Pons (tissue), 1 donor: ENCODE measurements around the gene RAET1G.
"Not testable (repeated sequence)": the region's sequence is repeated elsewhere in the genome, so short reads cannot be mapped to it uniquely, and the experiment has no call there.

Source experiments
- DNase-seq: peaks from one replicate; pipeline ENCODE4 v3.0.0-alpha.2; 2016; ENCODE audit warnings: low spot score

The RAET1G gene, protein sequence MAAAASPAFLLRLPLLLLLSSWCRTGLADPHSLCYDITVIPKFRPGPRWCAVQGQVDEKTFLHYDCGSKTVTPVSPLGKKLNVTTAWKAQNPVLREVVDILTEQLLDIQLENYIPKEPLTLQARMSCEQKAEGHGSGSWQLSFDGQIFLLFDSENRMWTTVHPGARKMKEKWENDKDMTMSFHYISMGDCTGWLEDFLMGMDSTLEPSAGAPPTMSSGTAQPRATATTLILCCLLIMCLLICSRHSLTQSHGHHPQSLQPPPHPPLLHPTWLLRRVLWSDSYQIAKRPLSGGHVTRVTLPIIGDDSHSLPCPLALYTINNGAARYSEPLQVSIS

DNA sequence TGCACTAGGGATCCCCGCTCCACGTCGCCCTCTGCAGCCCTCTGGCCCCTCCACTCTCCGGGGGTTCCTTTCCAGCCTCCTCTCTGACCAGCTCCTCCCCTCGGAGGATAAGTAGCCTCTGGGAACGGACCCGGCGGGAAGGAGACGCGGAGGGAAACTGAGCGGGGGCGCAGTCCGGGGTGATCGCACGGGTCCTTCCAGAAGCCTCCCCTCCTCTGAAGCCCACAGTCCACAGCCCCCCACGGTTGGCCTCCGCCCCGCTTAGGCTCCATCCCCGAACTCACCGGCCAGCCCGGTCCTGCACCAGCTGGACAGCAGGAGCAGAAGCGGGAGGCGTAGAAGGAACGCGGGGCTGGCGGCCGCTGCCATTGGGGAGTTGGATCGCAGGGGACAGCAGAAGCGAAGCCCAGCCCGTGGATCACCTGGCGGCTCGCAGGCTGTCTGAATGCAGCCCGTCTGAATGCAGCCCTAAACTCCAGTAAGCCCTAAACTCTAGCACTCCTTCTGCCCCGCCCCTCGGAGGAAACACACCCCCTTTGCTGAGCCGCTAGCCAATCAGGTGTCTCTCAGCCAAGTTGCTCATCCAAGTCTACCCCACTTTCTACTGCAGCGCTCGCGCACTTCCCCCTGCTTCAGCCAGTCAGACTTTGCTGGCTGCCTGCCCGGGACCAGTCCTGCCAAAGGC lies at the start of gene RAET1G:
Gene RAET1G, minus strand, starts transcription at position 480 of the 685 bp plus-strand sequence. Its CDS starts 111 bp downstream, at position 369.
- DNase-seq, result peak; percentile 85

DNA sequence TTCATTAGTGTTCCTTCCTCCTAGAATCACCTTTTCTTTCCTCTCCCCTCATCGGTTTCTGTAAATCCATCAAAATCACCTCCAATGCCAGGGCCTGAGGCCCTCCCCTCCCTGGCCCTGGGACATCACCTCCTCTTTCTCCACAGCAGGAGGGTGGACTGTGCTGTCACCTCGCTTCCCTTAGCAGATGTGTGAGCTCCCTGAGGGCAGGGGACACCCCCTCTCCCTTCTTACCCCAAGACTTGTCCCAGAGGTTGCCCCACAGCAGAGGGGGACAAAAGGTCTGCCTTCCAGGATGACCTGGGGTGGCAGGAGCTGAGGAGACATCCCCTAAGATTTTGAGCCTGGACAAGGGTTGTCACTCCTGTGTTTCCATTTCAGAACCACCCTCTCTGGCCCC lies 46.7 kb upstream of the RAET1G start:
- no peak for DNase-seq

DNA sequence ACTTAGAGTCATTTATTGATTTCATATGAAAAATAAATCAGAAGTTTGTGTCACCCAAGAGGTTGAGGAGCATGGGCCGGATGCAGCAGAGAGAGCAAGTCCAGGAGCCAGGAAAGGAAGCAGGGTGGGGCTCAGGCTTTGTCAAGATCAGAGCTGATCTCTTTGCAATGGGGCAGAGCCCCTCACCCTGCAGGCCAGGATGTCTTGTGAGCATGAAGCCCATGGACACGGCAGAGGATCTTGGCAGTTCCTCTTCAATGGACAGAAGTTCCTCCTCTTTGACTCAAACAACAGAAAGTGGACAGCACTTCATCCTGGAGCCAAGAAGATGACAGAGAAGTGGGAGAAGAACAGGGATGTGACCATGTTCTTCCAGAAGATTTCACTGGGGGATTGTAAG lies 46.0 kb upstream of the RAET1G start:
- not testable (repeated sequence) for DNase-seq

DNA sequence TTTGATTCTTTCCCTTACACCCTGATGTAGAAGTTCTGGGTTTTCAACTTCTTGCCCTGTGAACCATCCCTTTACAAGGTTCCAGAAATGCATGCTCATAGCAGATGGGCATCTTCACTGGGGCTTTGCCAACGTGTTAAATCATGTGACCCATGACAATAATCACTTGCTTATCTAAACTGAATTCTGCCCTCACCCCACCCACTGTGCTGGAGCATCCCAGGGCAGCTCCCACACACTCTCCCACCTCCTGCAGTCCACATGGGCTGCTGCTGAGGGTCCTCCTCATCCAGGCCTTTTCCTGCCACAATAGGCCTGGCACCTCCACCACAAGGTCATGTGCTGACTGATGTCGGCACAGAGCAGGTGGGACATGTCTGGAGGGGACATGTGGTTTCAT lies 45.1 kb upstream of the RAET1G start:
- not testable (repeated sequence) for DNase-seq

DNA sequence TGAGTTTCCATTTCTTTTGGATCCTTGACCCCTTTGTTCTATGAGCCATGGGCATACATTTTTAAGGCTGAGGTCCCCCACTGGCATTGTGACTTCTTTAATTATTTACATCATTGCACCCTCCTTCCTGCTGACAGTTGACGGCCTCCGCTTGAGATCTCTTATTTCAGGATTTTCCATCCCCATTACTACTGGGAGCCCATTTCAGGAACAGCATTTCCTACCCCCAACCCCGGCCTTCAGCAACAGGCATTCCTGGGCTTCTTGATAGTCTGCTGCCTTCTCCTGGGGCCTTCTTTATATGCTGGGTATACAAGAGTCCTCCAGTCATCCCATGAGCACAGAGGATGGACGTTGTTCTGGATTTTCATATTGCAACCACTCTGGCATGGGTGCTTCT lies 44.7 kb upstream of the RAET1G start:
- DNase-seq, result no peak

DNA sequence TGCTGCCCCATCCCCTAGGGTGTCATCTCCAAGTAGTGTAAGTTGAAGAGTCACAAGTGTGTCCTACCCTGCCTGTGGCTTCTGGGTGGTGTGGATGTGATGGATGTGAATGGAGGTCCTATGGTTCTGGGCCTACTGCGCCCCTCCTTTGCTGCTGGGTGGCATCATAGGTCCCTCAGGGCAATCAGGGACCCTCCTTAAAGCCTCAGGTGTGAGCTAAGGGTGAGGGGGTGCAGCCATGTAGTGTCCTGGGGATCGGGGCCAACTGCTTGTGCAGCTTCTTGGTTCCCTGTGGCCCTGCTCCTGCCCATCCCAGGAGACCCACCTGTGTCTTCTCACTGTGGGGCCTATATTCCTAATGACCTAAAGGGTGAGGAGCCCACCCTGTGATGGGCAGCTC lies 43.4 kb upstream of the RAET1G start:
- not testable (repeated sequence) for DNase-seq

DNA sequence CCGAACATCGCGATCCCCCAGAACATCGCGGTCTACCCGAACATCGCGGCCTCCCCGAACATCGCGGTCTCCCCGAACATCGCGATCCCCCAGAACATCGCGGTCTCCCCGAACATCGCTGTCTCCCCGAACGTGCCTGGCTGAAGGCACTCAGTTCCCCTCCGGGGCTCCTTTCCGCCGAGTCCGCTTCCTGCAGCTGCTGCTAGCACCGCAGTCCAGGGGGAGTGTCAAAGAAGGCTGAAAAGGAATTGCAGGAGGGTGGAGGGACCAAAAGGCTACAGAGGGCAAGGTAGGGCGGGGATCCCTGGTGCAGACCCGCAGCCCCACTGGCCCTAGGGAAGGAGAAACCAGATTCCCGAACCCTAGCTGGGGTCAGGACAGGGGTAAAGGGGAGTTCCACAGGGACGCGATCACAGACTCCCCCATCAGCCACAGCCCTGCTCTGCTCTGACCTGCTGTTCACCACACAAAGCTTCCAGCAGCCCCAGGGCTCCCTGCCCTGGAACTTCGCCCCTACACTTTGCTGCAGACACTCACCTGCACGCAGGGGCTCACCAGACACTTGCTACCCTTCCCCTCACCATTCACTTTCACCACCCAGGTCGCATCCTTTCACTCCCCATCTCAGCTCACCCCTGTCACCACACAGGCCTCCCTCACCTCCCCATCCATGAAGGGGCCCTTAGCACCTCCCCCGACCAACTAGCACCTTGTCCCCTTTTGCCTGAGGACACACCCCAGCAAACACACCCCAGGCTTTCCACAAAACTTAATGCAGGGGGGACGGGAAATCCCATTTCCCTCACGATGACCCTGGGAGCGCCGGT lies 42.5 kb upstream of the RAET1G start:
- DNase-seq, result no peak

DNA sequence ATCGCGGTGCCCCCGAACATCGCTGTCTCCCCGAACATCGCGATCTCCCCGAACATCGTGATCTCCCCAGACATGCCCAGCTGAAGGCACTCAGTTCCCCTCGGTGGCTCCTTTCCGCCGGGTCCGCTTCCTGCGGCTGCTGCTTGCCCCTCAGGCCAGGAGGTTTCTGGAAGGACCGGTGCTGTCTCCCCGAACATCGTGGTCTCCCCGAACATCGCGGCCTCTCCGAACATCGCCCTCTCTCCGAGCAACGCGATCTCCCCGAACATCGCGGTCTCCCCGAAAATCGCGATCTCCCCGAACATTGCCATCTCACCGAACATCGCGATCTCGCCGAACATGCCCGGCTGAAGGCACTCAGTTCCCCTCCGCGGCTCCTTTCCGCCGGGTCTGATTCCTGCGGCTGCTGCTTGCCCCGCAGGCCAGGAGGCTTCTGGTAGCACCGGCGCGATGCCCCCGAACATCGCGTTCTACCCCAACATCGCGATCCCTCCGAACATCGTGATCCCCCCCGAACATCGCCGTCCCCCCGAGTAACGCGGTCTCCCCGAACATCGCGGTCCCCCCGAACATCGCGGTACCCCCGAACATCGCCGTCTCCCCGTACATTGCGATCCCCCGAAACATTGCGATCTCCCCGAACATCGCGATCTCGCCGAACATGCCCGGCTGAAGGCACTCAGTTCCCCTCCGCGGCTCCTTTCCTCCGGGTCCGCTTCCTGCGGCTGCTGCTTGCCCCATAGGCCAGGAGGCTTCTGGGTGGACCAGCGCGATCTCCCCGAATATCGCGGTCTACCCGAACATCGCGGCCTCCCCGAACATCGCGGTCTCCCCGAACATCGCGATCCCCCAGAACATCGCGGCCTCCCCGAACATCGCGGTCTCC lies 41.6 kb upstream of the RAET1G start:
- DNase-seq, result no peak

DNA sequence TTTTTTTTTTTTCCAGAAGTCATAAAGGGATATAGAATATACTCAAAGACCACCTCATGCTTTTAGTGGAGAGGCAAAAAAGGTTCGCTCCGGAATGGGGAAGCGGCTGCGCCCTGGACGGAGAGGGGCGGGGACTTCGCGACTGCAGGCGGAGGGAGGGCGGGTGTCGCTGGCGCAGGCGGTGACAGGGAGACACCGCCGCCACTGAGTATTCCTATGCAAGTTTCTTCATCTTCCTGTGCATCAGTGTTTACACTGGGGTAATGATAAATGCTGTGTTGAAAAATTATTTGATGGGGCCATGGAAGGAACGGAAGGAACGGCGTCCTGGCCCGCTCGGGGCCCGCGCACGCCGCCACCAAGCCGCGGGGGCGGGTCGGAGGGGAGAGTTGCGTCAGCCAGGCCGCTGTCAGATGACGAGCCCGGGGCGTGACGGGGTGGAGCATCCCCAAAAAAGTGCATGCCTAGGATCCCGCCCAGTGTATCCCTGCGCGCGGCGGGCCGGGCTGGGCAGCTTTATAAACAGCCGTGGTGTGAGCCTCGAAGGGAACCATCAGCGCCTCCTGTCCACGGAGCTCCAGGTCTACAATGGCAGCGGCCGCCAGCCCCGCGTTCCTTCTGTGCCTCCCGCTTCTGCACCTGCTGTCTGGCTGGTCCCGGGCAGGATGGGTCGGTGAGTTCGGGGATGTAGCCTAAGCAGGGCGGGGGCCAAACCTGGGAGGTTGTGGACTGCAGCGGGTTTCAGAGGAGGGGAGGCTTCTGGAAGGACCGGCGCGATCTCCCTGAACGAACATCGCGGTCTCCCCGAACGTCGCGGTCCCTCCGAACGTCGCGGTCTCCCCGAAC lies 40.8 kb upstream of the RAET1G start, which contains the start of gene ULBP1:
Gene ULBP1, plus strand, starts transcription at position 482 of the 846 bp plus-strand sequence. Its CDS starts 107 bp downstream, at position 589.
- DNase-seq, result peak; percentile 15

DNA sequence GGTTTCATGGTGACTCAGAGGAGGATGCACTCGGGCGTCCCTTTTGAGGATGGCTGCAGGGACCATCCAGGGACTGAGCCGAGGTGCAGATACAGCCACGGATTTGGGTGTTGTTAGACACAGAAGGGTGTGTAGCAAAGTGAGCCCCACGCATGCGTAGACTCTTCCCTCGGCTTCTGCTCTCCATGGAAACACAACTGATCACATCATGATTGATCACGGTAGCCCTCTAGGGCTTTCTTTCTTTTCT lies 40.2 kb upstream of the RAET1G start:
- DNase-seq, result no peak

DNA sequence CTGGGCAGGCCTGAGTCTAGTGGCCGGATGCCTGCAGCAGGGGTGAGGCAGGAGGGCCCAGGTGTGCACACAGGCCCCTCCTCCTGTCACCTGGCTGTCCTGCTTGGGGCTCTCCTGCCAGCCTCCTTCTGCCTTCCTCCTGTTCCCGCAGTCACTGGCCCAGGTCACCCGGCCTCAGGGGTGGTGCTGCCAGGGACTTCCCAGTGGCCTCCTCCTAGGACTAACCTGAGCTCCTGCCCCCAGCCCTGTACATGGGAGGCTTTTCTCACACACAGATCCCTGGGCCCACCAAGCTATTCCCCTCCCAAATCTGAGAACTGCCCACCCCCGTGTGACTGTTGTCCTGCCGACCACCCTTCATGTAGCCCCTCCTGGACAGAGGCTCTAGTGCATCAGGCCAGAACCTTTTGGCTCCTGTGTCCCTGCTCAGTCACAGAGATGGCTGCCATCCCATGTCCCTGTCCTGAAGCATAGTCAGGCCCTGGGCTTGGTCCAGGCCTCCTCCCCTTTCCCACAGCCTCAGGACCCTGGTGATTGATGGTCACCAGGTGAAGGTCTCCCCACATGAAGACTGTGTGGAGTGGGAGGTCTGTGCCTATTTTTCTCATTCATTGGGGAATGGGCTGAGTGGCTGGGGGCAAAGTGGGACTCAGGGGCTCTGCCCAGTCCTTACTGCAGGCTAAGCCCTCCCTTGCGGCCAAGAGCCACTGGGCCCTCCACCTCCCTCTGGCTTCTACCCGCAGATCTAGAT lies 39.7 kb upstream of the RAET1G start:
- DNase-seq, result no peak

DNA sequence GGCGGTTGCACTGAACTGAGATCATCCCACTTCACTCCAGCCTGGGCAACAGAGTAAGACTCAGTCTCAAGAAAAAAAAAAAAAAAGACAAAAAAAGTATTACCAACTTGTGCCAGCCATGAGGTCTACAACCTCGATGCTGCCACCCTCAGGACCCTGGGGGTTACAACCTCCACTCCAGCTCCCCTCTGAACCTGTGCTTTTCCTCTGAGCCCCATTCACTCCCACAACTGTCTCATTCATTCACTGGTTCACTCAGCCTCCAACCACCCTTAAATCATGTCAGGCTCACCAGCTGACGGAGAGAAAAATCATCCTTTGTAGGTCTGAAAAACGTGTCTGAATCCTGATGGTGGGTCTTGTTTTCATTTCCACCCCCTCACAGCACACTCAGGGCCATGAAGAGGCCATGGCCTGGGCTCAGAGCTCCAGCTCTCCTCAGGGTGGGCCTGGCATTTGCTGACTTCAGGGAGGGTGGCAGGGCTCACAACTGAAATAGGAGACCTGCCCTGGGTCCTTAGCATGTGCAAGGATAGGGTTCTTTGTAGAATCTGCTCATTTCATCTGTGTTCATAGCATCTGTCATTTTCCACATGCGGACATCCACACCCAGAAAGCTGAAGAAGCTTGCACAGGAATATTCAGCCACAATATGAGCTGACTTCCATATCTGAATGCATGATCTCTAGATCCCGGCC lies 39.0 kb upstream of the RAET1G start:
- DNase-seq, result no peak

DNA sequence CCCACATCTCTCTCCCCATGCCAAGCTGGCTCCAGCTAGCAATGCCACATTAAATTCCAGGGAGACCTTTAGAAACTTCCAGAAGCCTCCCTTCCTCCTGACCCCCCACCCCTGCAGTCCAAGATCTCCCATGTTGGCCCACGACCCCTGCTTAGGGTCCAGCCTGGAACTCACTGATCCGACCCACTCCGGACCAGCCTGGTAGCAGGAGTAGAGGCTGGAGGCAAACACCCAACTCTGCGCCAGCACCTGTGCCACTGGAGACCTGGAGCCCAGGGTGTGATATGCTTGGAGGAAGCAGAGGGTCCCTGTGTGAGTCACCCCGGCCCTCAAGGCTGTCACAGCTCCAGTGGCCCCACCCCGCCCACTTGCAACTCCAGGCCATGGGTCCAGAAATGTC lies 37.6 kb upstream of the RAET1G start:
- DNase-seq, result no peak

DNA sequence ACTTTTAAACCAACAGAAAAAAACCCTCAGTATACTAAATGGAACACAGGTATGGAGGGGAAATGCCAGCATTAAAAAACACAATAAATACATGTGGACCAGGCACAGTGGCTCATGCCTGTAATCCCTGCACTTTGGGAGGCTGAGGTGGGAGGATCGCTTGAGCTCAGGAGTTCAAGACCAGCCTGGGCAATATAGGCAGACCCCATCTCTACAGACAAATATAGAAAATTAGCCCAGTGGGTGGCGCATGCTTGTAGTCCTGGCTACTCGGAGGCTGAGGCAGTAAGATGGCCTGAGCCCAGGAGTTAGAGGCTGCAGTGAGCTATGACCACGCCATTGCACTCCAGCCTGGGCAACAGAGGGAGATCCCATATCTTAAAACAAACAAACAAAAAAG lies 36.9 kb upstream of the RAET1G start:
- not testable (repeated sequence) for DNase-seq

DNA sequence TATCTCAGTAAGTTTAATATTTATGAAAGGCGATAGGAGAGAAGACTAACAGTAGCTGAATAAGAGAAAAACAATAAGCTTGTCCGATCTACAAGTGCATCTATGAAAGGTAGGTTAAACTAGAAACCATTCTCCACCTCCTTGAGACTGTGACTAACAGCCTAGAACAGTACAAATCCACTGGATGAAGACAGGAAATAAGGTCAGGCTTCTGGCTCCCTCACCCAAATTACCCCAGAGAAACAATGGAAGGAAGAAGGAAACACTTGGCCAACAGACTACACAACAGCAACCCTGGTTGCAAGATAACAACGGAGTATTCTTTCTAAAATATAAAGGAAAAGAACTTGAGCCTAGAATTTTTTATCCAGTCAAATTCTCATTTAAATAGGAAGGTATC lies 35.2 kb upstream of the RAET1G start:
- DNase-seq, result not testable (repeated sequence)

DNA sequence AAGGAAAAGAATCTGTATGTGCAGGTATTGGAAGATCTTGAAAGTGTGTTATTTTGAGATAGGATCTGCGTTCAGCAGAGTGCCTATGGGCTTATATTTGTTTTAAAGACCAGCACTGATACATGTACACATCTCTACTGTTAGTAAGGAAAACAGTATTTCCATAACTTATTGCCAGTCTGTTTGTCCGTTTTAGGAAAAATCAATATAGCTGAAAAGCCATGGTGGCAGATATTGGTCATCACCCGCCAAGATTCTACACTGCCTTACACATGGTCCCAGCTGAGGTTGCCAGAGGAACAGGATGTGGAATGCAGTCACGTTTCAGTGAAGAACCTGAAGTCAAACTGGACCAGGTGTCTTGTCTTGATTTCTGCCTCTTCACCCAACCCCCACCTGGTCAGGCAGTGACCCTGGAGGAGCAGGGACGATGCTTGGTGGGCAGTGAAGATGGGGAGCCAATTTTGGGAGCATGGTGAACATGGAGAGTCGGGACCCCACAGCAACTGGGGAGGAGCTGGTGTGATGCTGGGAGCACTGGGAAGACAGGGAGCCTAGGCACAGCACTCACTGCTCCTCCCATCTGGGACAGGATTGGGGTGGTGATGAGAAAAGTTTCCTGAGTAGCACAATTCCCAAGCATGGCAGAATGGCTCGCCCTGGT lies 32.9 kb upstream of the RAET1G start:
- DNase-seq, result not testable (repeated sequence)

DNA sequence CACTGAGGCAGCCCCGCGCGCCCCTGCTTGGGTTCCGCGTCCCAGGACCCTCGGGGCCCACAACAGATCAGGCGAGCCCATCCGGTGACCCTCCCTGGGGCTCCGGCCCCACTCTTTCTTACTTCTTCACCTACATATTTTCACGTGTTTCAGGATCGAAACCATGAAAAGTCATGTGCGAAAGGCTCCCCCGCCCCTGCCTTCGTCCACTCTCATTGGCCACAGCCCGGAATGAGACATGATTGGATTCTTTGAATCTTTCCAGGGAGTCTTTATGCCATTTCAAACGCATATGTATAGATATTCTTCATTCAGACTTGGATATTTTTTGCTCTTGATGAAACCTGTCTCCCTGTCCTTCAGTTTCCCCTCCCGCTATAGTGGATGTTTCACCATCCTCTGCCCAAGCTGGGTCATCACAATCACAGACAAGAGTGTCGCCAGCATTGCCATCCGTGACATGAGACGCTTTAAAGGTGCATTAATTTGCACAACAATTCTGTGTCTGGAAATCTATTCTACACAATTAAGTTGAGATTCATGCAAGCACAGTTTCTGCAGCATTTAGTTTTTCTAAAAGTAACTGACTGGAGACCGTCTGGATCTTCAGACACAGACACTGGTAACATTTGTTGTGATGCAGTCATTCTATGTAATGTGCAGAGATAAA lies 32.2 kb upstream of the RAET1G start:
- DNase-seq, result not testable (repeated sequence)

DNA sequence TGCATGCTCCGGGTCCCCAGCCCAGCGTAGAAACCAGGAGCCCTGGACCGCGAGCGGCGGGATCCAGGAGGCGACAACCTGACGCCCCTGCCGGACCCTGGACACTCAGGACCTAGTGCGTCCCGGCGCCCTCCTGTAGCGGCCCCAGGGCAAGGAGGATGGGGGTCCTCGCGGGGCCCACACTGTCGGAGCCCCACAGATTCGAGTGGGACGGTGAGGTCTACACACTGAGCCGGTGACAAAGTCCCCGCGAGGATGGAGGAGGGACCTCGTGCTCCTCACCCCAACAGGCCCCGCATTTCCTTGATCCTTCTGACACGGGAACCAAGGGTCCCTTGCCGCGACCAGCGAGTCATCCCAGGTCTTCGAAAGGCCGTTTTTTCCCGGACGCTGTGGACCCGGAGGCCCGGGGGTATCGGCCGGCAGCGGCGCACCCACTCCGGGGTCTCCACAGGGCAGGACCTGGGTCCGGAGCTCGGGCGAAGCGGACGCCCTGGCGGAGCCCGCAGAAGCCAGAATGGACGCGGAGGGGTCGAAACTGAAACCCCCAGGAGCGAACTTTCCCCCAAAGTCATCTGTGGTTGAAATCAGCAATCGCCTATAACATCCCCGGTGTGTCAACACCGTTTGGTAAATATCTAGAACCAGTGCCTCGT lies 31.5 kb upstream of the RAET1G start:
- DNase-seq, result not testable (repeated sequence)
